ENCODE results near the gene GLRA3.
"Not testable (repeated sequence)": the region's sequence is repeated elsewhere in the genome, so short reads cannot be mapped to it uniquely, and the experiment has no call there.

GLRA3 gene

DNA sequence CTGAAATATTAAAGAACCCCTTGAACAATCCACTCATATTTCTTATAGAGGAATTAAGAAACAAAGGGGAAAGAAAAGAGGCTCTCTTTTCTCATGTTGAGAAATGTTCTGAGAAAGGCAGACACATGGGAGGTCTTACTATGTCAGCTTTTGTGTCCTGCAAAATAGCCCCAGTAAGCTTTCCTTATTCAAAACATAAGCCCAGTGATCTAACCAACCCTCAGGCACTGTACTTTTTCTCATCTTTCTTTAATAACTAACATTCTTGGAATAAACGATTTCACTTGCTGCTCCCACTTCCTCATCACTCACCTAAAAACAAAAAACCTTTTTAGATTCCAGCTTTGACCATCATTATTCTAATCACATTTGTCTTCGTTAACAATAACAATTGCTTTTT is 115.9 kb downstream of the GLRA3 start:
- no peak for DNase-seq

DNA sequence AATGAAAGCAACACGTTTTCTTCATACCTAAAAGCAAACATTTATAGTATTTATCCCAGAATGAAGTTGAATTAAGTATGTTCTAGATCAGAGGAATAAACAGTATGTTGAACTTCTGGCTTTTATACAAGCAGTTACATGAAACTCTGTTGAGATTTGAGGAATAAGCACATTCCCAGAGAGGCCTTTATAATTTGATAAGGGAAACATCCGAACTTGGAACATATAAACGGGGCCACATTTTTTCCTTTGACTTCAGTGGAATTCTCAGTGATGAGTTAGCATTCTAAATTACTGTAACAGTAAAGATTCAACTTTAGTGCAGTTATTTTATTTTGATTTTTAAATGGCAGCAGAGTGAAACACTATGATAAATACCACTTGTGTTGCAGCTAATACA is 119.5 kb downstream of the GLRA3 start:
- no peak for DNase-seq

DNA sequence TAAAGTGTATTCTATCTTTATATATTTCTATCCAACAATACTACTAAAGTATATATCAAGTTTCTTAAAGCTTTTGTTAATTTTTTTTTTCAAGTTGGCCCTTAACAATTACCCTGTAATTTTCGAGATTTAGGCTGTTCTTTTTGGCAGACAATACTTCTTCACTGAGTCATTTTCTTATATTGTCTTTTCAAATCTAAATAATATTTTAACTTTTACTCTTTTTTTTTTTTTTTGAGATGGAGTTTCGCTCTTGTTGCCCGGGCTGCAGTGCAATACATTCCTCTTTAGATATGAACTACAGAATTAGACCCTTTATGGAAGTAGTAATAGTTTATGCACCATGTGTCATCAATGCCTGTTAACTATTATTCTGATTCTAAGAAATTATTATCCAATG is 120.7 kb downstream of the GLRA3 start:
- no peak for DNase-seq

DNA sequence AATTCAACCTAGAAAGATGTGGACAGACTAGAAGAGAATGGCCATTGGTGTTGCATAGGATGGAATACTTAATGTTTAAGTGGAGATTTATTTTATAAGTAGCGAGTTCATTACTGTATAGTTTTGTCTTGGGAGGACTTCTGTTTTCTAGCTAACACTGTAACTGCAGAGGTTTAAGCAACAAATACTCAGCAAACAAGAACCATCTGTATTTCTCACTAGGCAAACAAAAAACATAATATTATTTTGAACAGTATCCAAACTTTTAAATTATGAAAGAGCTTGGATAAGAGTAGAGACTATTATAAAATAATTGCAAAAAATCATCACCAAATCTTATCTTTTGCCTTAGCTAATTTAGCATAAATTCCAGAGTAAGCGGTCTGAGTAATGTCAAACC is 121.1 kb downstream of the GLRA3 start:
- DNase-seq, result no peak

DNA sequence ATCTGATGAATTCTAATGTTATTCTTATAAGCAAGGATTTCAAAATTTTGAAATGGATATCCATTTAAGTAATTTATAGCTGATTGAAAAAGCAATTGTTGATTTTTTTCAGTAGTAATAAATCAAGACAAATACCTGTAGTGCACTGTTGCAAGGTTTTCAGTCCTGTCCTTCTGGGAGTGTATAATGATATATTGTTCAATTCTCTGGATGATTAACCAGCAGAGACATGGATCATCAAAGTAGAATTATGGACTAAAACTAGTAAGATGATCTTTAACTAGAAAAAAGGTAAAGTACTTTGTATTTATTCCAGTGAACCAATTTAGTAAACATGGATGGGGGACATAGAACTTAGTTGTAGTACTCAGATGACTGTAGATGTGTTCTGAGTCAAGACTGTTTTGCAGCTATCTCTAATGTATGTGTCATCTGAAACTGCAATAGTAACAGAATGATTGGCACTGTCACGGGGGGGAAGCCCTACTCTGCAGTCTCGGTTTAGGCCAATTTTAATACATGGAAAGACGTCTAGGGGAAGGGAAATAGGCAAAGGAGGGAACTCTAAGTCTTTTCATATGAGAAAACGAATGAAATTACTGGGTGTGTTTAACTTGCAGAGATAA is 121.9 kb downstream of the GLRA3 start:
- DNase-seq, result no peak

DNA sequence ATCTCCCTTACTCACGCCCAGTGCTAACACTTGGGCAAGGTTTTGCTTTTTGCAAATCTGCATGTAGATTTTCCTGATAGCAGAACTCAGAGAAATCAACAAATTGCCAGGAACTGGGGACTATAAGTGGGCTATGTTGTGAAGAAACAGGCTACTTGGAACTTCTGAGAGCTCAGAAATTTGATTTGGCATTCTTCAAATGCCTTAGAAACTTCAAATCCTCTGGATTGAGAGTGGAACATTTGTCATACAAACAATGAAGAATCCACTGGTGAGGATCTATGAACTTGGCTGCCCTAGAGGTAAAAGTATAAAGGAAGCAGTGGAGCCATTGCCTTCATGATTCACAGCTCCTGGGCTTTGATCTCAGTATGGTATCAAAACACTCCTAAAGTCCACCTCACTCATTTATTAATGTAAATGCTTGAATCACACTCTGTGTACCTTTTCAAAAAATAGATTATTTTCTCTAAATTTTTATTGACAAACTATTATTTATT is 126.0 kb downstream of the GLRA3 start:
- DNase-seq, result no peak

DNA sequence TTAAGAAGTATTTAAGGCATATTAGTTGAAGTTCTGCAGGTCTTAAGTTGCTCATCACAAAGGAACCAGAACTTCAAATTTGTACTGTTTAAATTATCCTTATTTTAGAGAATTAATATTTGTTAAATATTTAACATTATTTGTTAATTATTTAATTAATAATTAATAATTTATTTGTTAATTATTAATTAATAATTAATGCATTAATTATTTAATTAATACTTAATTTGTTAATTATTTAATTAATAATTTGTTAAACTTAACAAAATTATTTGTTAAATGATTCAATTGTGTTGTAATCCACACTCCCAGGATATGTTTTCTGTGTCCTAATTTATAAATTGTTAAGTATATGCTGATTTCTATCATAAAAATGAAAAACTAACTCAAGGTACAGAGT is 129.4 kb downstream of the GLRA3 start:
- DNase-seq, result no peak

DNA sequence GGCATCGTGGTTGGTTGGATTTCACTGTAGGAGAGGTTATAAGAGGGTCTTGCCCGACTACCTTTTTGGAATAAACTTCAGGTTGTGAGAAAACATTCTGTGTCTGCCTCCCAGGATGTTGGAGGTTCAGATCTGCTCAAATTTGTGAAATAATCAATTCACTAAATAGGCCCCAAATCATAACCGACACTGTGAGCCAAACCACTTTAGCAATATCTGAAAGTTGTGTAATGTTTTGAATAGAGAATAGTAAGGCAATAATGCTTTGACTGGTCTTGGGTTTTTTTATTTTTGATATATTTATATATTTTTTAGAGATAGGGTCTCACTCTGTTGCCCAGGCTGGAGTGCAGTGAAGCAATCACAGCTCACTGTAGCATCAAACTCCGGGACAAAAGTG is 131.2 kb downstream of the GLRA3 start:
- DNase-seq, result no peak

DNA sequence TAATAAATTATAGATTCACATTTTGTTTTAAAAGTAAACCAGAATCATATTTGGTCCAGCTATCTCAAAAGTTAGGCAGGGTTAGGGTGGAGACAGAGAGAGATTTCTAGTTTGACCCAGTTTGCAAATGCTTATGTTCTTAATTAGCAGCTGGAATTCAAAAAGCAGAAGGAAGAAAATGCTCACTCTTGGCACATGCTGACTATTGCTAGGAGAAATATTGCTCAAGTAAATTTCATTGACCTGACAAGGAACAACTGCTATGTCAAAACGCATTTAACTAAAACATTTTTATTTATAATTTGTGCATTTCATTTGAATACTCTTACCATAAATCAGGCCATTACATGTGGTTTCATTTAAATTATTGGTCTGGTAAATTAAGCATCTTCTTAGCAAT is 131.8 kb downstream of the GLRA3 start:
- DNase-seq, result no peak

DNA sequence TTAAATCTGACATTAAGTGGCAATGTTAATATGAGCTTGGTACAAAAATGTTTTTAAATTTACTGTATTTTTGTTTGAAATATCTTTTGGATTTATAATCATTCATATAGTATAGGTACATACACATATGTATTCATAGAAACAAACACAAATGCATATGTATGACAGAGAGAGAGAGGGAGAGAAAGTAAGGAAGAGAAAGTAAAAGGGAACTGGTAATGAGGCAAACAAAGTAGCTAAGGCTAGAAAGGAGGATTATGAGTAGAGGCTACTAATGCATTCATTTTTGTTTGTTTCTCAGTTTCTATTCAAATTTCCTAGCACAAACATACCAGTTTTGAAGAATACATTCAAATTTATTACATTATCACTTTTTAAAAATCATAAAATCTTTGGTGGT is 132.4 kb downstream of the GLRA3 start:
- DNase-seq, result no peak

DNA sequence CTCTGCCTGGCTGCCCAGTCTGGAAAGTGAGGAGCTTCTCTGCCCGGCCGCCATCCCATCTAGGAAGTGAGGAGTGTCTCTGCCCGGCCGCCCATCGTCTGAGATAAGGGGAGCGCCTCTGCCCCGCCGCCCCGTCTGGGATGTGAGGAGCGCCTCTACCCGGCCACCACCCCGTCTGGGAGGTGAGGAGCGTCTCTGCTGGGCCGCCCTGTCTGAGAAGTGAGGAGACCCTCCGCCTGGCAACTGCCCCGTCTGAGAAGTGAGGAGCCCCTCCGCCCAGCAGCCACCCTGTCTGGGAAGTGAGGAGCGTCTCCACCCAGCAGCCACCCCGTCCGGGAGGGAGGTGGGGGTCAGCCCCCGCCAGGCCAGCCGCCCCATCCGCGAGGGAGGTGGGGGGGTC is 137.2 kb downstream of the GLRA3 start:
- not testable (repeated sequence) for DNase-seq

DNA sequence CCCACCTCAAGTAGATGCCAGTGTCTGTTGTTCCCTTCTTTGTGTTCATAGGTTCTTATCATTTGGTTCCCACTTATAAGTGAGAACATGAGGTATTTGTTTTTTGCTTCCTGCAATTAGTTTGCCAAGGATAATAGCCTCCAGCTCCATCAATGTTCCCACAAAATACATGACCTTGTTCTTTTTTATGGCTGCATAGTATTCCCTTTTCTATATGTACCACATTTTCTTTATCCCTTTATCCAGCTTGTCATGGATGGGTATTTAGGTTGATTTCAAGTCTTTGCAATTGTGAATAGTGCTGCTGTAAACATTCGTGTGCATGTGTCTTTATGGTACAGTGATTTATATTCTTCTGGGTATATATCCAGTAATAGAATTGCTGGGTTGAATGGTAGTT is 138.4 kb downstream of the GLRA3 start:
- DNase-seq, result no peak

DNA sequence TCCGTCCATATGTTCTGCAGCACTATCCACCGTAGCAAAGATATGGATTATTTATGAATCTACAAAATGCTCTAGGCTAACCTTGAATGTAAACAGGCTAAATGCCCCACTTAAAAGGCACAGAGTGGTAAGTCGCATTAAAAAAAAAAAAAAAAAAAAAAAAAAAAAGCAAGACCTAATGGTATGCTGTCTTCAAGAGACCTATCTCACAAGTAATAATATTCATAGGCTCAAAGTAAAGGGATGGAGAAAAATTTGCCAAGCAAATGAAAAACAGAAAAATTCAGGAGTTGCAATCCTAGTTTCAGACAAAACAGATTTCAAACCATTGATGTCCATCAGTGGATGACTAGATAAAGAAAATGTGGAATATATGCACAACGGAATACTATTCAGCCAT is 139.4 kb downstream of the GLRA3 start:
- DNase-seq, result no peak

DNA sequence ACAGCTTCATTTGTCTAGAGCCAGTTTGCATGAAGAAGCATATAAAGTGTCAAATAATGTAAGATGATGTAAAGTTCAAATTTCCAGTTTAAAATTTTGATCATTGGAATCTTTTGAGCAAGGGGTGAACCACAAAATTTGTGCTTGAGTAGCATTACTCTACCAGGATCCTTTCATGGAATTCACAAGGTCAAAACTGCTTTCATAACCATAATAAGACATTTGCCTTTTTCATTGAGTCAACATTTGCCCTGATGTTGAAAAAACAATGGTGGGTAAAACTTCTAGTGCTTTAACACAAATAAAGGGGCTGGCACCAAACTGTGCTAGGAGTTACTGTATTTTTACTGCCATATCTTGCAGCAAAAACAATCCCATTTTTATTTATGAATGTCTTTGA is 142.2 kb downstream of the GLRA3 start:
- DNase-seq, result no peak

DNA sequence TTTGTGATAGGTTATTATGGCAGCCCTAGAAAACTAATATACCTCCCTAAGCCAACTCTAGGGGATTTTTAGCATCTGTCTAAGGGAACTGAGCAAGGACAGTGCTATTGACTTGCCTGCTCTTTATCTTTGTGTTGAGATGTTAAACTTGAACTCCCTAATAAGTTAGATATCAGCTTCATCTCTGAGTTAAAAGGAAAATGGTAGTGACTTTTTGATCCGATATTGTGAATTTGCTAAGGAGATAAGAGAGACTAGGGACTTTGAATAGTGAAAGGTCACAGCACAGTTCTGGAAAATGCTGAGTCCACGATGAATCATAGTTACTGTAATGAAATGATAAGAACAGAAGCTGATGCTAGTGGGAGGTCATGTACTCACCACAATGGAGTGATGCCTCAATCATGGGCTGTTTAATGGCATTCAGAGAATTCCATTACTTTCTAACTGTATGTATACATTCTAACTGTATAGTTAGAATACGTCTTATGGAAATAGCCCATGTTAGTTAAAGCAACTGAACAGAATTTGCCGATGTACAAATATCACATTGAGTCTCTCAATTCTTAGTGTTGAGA is 147.2 kb downstream of the GLRA3 start:
- no peak for DNase-seq

DNA sequence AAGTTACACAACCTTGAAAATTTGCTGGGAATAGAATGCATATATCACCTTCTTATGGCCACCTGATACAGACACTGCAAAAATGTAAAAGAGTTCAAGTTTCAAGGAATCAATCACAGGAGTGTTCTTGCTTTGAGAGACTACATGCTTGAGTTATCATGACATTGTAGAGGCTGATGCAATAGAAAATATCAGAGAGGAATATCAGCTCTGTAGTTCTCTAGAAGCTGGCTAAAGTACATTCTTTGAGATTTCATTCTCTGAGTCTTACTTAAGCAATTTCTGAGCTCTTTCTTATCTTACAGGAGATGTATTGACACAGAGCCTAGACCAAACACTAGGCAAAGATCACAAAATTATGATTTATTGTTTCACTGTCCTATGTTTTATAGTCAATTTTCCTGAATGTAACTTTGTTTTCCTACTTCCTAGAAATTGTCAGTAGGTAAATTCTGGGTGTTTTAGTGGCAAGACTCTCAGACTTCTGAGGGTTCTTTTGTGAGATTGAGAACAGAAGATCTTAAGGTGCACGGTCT is 154.7 kb downstream of the GLRA3 start:
- DNase-seq, result no peak

DNA sequence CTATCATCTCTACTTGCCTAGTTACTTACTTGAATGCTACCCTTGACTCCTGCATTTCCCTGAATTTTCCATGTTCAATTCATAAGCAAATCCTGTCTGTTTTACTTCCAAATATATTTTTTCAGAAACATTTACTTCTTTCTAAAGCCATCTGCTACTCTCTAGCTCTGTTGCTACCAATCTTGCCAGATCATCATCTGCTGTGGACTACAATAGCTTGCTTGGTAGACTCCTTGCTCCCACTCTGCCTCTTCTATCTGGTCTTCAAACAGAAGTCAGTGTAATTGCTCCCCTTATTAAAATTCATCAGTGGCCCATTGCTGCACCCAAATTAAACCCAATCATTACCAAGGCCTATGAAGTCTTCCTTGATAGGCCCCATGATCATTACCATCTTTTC is 155.2 kb downstream of the GLRA3 start:
- no peak for DNase-seq

DNA sequence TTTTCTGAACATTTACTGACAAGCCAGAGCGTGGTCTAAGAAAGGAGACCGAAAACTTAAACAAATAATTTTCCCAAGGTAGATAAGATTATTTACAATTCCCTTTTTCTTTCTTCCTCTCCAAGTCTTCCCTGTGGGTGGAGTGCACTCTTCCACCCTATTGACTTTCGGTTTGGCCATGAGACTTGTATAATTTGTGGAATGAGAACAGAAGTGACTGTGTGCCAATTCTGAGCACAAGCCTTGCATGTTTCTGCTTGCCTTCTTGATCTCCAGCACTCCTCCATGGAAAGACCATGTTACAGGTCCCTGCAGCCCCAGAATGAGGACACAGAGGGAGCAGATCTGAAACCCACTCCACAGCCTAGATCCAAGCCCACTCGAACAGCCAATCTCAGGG is 156.8 kb downstream of the GLRA3 start:
- no peak for DNase-seq

DNA sequence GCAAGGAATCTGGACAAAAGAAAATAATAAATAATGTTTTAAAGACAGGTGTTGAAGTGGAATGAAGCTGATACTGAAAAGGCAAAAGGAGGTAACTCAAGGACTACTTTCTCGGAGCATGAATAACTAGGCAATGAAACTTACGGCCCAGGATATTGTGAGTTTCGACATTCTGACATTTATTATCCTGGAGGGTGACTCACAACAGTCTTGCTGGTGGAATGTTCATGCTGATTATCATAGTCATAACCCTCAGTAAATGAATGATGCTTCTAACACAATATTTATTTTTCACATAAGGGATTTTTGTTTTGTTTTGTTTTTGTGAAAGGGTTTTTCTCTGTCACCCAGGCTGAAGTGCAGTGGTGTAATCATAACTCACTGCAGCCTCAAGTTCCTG is 159.8 kb downstream of the GLRA3 start:
- DNase-seq, result no peak

DNA sequence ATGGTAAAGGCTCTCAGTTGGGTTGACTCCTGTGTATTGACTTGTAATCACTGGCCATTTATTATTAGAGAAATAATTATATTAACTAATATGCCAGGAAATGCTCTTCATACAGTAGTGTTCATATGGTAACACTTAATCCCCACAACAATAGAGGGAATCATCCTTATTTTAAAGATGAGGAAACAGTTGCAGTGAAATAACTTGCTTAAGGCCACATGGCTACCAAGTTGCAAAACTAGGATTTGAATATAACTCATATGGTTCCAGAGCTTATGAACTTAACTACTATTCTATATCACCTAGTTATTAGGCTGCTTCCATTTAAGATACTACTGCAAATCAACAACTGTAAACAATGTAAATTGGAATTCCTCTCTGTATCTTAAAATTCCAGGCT is 163.2 kb downstream of the GLRA3 start:
- no peak for DNase-seq

DNA sequence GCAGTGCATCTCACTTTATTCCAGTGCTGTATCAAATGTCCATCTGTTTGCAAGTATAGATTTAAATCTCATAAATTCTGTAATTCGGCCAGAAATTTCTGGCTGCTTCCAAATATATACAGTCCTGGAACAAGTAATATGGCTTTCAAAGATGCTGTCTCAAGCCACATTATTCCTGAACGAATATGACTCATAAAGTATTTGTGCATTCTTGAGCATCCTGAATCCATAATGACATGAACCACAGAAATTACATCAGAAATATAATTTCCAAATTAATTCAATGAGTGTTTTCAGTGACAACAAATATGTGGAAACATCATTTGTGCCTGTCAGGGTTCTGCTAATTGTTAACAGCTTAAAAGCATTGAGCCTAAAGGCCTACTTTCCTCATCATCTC is 165.8 kb downstream of the GLRA3 start:
- DNase-seq, result no peak

DNA sequence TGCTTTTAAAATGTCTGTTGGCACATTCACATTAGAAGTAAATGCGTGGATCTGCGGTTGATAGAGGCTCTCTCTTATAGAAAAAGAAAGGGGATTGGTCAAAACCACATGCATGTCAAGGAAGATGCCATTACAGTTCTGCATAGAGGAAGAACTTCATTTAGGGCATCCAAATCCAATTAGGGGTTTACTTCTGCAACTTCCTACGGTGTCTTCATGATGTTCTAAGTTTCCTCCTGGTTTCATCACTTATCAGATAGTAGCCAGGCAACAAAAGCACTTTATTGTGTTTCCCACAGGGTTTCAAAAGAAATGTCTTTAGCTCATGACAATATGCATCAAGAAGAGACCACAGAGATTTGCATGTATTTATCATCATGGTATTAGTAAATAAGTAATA is 170.8 kb downstream of the GLRA3 start:
- DNase-seq, result no peak

DNA sequence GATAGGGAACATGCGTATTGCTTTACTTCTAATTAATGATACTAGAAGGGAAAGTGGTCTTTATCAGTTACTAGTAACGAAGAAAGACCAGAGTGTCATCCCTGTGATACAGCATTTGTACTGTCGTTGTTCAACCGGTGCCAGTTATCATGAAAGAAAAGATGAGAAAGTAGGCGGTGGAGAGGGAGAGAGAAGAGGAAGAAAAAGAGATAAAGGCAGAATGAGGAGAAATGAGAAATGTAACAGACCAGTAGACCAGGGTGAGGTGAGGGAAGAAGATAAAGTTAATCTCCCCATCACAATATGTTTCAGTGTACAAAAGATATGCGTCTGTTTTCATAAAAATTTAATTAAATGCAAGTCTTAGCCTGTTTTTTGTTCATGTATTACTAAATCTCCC is 171.6 kb downstream of the GLRA3 start:
- DNase-seq, result no peak

DNA sequence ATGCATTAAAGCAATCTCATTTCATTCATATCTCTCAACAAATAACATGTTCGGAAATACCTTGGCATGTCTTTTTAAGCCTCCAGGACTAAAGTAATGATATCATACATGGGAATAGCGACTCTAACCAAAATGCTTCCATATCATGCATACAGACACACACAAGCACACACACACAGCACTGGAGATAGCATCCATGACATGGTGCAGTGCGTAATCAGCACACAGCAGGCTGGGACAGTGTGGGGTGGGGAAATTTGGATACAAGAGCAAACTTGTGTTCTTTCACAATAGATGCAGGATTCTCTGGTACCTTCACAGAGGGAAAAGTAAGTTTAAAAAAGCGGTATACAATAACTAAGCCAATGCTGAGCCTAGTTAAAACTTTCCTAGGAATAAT is 174.4 kb downstream of the GLRA3 start:
- DNase-seq, result no peak

DNA sequence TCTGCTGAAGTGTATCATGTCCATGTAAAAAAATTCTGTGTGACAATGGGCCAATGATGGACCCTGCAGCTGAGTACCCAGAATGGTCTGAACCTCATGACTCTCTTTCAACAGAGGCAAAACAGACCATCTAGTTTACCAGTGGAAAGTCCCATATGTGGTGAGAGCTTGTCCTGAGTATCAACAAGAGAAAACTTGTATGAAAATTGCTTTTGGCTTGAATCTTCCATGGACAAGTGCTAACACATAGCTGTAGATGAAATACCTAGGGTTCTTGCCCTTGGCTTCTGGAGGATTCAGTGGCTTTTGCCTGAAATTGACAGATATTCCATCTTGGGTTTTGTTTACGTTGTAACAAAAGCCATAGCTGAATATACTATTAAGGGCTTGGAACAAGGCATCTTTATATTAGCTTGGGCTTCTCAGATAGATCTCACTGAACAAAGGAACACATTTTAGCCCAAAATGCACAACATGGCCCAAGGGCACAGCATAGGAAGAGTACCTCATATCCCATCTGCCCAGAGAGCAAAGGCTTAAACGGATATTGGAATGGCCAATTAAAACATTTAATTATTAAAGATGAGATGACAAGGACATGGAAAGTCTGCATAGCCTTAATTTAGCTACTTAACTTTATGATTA is 178.2 kb downstream of the GLRA3 start:
- no peak for DNase-seq
